NCI-H69 (cell line): Measurements from ENCODE around the gene NBR1.
"Not testable (repeated sequence)": the region's sequence is repeated elsewhere in the genome, so short reads cannot be mapped to it uniquely, and the experiment has no call there.

Experiments
- DNase-seq: peaks from one replicate; lab custom pipeline; 2025; lab: John Stamatoyannopoulos, UW

NBR1 gene

DNA sequence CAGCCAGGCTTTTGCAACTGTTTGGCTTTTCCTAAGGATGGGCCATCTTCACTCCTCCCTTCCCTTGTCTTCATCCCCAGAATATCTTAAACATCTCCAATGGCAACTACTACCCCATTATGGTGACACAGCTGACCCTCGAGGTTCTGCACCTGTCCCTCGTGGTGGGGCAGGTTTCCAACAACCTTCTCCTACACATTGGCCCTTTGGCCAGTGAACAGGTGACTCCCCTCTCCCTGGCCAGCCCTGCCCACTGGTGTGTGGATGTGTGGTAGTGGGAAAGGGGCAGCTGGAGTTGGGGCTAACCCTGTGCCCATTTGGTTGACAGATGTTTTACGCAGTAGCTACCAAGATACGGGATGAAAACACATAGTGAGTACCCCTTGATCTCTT lies 45.4 kb downstream of the NBR1 start:
- no peak for DNase-seq

DNA sequence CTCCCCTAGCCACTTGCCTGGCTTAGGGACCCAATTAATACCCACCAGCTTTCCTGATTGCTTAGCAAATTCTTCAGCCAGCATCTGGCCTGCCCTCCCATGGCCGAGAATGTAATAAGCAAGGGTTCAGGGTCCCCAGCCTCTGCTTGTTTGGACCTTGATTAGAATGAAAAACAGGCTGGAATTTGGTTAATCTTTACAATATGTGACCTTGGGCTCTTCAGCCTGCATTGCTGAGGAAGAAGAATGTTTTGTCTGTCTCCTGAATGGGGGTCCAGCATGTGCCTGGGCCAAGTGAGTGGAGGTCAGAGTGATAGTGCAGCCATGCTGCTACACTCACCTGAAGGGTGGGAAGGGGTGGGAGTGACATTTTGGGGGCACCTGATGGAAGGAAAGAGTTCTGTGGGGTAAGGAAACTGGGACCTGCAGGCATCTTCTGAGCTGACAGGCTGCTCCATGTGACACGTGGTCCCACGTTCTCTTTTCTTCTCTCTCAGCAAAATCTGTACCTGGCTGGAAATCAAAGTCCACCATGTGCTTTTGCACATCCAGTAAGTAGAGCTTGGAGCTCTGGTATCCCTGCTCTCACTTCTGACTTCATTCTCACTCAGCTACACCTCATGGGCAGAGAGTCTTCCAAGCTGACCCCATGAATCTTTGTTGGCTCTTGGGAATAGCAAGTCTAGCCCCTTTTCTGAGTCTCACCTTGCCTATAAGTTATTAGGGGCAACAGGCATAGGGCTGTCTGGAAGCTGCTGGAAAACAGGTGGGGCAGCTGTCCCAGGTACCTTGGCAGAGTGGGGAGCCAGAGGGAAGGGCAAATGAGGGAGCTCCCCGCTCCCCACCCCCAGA lies 46.0 kb downstream of the NBR1 start:
- no peak for DNase-seq

DNA sequence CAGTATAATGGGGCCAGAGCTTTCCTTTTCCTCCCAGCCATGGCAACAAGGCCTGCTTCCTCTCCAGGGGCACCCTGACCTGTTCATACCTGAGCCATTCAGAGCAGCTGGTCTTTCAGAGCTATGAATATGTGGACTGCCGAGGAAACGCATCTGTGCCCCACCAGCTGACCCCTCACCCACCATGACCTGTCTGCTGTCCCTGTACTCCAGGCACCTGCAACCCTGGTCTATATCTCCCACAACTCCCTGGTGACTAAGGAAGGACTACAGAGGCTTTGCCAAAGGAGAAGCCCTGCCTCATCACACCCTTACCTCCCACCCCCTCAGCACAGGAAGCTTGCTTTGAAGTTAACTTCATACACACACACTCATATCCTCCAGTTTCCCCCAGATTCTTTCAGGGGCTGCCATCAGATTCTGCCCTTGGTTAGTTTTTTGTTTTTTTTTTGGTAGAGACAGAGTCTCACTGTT lies 46.6 kb downstream of the NBR1 start:
- DNase-seq = no peak

DNA sequence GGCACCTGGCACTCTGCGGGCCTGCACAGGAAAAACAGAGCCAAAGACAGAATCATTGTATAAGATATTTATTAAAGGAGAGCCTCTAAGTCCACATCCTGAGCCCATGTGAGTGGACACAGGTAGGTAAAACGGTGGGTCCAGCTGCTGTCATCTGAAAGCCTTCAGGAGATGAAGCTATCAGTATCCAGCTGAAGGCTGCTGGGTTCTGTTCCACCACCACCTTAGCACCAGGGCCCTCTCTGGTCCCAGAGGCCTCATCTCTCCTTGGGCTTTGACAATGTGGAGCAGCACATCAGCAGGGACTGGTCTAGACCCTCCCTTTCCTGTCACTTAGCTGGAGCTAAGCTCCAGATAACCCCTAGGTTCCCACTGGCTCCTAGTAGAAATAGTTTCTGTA lies 48.0 kb downstream of the NBR1 start:
- DNase-seq = no peak

DNA sequence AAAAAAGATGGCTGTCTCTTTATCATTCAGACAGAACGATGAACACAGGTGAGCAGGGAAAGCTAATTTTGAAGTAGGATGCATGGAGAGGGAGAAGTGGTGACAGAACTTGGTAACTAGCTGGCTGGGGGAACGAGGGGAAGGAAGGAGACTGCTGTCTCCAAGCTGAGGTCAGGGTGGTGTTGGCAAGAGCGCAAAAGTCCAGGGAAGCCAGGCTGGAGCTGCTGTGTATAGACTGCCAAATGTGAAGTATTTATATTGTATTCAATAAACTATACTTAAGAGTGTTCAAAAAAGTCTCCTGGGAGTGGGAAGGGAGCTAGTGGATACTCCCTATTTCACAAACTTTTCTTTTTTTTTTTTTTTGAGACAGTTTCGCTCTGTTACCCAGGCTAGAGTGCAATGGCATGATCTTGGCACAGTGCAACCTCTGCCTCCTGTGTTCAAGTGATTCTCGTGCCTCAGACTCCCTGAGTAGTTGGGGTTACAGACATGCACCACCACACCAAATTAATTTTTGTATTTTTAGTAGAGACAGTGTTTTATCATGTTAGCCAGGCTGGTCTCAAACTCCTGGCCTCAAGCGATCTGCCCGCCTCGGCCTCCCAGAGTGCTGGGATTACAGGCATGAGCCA lies 48.8 kb downstream of the NBR1 start:
- DNase-seq = no peak

DNA sequence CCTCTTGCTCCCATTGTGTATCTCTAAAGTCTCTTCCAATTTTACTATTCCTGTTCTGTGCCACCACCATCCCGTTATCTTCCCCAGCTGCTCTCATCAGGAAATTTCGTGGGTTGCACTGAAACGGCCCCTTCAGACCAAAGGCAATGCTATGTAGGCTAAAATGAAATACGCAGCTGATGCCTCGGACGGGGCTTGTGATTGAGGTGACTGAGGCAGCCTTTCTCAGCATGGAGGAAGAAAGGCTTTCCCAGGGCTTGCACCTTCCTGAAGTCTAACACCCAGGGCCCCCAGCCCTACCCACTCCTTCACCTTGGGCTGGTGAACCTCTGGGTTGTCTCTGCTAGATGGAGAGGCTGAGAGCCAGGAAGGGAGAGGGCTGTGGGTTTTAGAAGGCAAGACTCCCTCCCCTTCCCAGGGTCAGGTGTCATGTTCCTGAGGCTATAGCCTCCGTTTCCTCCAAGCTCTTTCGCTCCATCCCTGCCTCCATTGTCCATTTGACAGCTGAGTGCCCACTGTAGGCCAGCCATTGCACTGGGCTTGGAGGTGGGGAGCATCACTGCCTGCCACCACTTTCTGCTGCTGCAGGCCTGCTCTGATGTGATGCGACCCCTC lies 49.6 kb downstream of the NBR1 start:
- no peak for DNase-seq

DNA sequence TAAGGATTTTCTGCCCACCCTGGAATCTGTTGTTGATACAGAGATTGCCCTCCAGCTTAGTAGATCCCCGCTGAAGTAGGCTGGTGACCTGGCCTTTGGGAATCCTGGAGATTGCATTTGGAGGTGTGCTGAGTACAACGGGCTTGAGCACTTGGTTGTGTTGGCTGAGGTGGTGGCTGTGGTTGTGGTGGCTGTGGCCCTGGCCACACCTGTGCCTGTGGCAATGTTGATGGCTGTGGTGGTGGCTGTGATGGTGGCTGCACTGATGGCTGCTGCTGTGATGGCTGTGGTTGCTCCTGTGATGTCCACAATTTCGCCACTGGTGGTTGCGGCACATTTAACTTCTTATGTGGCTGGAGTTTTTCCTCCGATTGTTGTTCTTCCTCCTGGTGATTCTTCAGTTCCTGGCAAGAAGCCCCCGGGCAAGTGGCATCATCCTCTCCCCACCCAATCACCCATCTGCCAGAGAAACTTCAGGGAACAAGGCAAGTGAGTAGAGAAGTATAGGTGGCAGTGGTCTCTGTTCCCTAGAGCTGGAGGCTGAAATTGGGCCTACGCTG lies 53.2 kb downstream of the NBR1 start:
- no peak for DNase-seq

DNA sequence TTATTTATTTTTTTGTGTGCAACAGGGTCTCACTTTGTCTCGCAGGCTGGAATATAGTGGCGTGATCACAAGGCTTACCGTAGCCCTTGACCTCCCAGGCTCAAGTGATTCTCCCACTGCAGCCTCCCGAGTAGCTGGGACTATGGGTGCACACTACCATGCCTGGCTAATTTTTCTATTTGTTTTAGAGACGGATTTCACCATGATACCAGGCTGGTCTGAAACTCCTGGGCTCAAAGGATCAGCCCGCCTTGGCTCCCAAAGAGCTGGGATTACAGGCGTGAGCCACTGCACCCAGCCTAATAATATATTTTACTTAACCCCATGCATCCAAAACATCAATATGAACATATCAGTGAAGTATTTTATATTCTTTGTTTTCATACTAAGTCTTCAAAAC lies 55.4 kb downstream of the NBR1 start:
- no peak for DNase-seq

DNA sequence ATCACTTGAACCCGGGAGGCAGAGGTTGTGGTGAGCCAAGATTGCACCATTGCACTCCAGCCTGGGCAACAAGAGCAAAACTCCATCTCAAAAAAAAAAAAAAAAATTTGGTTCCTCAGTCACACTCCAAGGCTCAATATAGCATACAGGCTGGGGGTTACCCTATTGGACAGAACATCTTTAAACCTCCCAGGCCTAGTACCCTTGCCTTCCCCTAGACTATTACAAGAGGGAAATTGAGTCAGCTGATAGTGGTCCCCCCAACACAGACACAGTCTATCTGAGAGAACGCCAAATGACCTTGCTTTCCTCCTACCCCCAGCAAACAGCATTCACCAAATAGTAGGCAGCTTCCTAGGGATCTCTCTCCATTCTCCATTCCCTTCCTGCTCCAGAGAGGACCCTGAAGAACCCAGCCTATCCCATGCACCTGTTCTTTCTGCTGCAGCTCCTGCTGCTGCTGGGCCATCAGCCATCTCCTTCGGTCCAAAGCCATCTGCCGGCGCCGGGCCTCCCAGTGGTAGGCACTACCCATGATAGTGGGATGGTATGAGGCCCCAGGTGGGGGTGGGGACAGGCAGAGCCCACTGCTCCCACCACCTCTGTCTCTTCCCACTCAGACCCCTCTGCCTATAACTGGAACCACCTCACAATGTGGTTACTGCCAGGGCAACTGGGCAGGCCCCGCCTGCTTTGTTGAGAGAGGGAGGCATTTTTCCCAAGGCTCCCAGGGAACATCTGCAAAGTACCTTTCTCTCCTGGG lies 57.2 kb downstream of the NBR1 start, which contains the start of gene CCDC200:
TSS of gene CCDC200 (minus strand) at position 604 of the 763 bp plus-strand sequence. CDS start at position 535, 69 bp downstream.
- DNase-seq = not testable (repeated sequence)

DNA sequence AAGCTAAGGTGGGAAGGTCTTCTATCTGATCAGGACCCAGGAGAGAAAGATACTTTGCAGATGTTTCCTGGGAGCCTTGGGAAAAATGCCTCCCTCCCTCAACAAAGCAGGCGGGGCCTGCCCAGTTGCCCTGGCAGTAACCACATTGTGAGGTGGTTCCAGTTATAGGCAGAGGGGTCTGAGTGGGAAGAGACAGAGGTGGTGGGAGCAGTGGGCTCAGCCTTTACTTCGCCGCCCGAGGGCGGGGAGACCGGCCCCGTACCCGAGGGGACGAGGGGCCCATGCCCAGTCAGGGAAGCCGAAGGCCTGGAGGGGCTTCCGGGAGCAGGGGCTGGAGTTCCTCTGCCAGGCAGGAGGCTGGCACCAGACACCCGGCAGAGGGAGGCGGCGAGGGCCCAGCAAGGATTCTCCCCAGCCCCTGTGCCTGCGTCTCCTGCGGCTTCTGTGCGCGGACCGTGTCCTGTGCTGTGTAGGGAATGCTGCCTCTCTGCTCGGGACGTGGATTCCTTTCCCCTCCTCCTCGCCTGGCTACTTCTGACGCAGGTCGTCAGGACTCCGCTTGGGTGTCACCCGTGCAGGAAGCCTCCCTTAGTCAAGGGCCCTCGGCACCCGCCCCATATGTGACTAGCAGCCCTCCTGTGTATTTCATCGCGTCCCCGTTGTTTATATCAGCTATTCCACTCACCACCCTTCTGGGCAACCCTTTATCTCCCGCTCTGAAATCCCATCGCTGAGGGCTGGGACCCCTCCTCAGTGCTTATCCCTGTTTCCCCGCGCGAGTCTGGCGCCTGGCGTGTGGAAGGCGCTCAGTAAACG lies 60.4 kb downstream of the NBR1 start:
- DNase-seq = not testable (repeated sequence)

DNA sequence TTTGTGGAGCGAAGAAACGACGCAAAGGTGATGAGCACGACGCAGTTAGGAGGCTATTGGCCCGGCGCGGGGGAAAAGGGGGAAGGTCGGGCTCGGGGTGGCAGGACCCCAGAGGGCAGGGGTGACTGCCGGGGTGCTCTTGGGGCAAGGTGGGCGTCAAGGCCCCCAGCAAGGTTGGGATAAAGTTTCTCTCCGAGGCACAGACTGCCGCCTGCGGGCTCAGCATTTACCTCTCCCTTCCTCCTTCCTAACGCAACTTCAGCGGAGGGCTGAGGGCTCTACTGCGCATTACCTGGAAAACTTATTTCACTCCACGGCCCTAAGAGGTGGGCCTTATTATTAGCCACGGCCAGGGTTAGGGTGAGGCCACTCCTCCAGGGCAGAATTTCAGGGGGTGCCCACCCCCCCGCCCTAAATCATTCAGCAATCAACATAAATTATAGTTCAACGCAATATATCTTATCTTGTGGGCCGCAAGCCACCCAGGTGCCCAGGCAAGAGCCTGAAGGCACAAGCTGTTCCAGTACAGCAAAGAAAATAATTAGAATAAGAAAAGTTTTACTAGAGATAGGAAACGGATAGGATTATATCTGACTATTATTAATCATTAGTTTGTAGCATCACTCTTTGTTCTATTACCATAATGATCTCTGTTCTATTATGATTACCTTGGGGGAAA lies 61.1 kb downstream of the NBR1 start:
- not testable (repeated sequence) for DNase-seq

DNA sequence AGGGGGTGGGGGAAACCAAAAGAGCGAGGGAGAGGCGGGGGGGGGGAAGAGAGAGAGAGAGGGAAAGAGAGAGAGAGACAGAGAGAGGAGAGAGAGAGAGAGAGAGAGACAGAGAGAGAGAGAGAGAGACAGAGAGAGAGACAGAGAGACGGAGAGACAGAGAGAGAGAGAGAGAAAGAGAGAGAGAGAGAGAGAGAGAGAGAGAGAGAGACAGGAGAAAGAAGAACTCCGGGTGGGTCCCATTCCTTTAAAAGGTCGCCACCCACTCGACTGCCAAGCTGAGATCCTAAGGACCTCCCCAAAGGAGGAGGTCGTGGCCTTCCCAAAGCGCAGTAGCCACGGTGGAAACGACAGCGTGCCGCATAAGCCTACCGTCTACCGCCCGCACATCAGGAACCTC lies 62.2 kb downstream of the NBR1 start:
- not testable (repeated sequence) for DNase-seq

DNA sequence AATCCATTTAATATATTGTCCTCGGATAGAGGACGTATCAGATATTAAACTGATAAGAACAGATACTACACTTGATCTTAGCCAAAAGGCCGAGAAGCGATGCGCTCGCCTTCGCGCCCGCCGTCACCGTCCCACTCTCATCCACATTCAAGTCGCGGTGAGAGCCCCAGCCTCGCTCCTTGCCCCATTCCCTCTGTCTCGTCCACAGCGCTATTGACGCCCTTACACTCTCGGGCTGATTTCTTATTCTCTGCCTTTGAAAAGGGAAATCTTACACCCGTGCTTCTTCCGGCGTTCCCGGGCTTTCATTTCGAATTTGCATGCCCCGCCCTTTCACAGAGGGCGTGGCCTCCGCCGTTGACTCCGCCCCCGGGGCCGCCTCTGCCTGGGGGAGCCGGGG lies 62.9 kb downstream of the NBR1 start, which contains the start of gene RNU2-1:
TSS of gene RNU2-1 (minus strand) at position 101 of the 400 bp plus-strand sequence.
- DNase-seq = not testable (repeated sequence)

DNA sequence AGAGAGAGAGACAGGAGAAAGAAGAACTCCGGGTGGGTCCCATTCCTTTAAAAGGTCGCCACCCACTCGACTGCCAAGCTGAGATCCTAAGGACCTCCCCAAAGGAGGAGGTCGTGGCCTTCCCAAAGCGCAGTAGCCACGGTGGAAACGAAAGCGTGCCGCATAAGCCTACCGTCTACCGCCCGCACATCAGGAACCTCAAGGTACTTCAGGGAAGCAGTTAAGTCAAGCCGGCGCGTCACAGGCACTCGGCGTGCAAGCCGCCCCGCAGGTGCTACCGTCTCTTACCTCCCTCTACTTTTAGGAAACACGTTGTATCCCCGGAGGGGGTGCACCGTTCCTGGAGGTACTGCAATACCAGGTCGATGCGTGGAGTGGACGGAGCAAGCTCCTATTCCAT lies 68.6 kb downstream of the NBR1 start:
- DNase-seq = not testable (repeated sequence)

DNA sequence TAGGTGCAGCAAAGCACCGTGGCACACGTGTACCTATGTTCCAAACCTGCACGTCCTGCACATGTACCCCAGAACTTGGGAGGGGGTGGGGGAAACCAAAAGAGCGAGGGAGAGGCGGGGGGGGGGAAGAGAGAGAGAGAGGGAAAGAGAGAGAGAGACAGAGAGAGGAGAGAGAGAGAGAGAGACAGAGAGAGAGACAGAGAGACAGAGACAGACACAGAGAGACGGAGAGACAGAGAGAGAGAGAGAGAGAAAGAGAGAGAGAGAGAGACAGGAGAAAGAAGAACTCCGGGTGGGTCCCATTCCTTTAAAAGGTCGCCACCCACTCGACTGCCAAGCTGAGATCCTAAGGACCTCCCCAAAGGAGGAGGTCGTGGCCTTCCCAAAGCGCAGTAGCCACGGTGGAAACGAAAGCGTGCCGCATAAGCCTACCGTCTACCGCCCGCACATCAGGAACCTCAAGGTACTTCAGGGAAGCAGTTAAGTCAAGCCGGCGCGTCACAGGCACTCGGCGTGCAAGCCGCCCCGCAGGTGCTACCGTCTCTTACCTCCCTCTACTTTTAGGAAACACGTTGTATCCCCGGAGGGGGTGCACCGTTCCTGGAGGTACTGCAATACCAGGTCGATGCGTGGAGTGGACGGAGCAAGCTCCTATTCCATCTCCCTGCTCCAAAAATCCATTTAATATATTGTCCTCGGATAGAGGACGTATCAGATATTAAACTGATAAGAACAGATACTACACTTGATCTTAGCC lies 69.8 kb downstream of the NBR1 start:
- DNase-seq = not testable (repeated sequence)

DNA sequence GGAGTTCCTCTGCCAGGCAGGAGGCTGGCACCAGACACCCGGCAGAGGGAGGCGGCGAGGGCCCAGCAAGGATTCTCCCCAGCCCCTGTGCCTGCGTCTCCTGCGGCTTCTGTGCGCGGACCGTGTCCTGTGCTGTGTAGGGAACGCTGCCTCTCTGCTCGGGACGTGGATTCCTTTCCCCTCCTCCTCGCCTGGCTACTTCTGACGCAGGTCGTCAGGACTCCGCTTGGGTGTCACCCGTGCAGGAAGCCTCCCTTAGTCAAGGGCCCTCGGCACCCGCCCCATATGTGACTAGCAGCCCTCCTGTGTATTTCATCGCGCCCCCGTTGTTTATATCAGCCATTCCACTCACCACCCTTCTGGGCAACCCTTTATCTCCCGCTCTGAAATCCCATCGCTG lies 75.4 kb downstream of the NBR1 start:
- not testable (repeated sequence) for DNase-seq
